ENCODE results near the gene PTS. TPM values are rescaled to one million over a fixed set of nuclear protein-coding genes. Genes with fewer than 3 reads are reported as not detected.

PTS gene
- total RNA-seq, 4 donors from 2014 or later: 18.4 to 41.8 (median 38.0) TPM

GRCh38 chr11:112241486-112241885 lies 15.3 kb downstream of the PTS start:
- no peak for DNase-seq
- H3K4me1 ChIP-seq: peaks cover 0 to 4% (median 0%) of the 10 kb centered on the region in 3 donors
- peak overlapping the region in 2 of 4 donors; percentile 34 to 68 for H3K27ac ChIP-seq
- no peaks in the 10 kb centered on the region for H3K9me3 ChIP-seq
- peaks cover 6 to 64% (median 10%) of the 10 kb centered on the region in 3 donors for H3K36me3 ChIP-seq
- WGBS, 2 donors: 72 to 80% methylated on average over 3 of the region's 3 CpGs
- TF ChIP-seq CTCF (IDR thresholded peaks at IDR 0.05) (no peak), POLR2A (IDR thresholded peaks at IDR 0.05) (no peak)
- intact Hi-C loops (cut with DNase I): no loop called here
- H3K4me3 ChIP-seq: no peak overlapping the region
- no peaks in the 10 kb centered on the region for H3K27me3 ChIP-seq

GRCh38 chr11:112247201-112247600 lies 21.0 kb downstream of the PTS start:
- Histone ChIP-seq H3K27ac (no peak overlapping the region), H3K36me3 (peaks cover 0 to 9% (median 0%) of the 10 kb centered on the region in 3 donors), H3K9me3 (no peaks in the 10 kb centered on the region), H3K27me3 (no peaks in the 10 kb centered on the region), H3K4me1 (peaks cover 0 to 3% (median under 1%) of the 10 kb centered on the region in 3 donors), H3K4me3 (no peak overlapping the region)
- TF ChIP-seq POLR2A (IDR thresholded peaks at IDR 0.05): no peak
- no peak for TF ChIP-seq CTCF (IDR thresholded peaks at IDR 0.05)
- WGBS, 2 donors: 30 to 35% methylated on average over 4 of the region's 4 CpGs
- DNase-seq: no peak
- intact Hi-C loops (cut with DNase I): no loop called here

GRCh38 chr11:112248201-112248600 lies 22.0 kb downstream of the PTS start:
- TF ChIP-seq POLR2A (IDR thresholded peaks at IDR 0.05): no peak
- no peaks in the 10 kb centered on the region for H3K9me3 ChIP-seq
- intact Hi-C loops (cut with DNase I): no loop called here
- no peaks in the 10 kb centered on the region for H3K36me3 ChIP-seq
- no peaks in the 10 kb centered on the region for H3K27me3 ChIP-seq
- WGBS, 2 donors: 67 to 73% methylated on average over 2 of the region's 2 CpGs
- no peak overlapping the region for H3K27ac ChIP-seq
- H3K4me1 ChIP-seq: peaks cover 0 to 3% (median 0%) of the 10 kb centered on the region in 3 donors
- no peak overlapping the region for H3K4me3 ChIP-seq
- DNase-seq: no peak

- 56 to 68% methylated on average over 8 of the region's 8 CpGs for WGBS, 2 donors
- no peak overlapping the region for H3K27ac ChIP-seq
- H3K27me3 ChIP-seq: no peaks in the 10 kb centered on the region
- peaks cover 0 to 3% (median 0%) of the 10 kb centered on the region in 3 donors for H3K4me1 ChIP-seq
- intact Hi-C loops (cut with DNase I): no loop called here
- TF ChIP-seq POLR2A (IDR thresholded peaks at IDR 0.05) (no peak), CTCF (IDR thresholded peaks at IDR 0.05) (no peak)
- H3K36me3 ChIP-seq: no peaks in the 10 kb centered on the region
- DNase-seq: no peak
- H3K4me3 ChIP-seq: no peak overlapping the region
- no peaks in the 10 kb centered on the region for H3K9me3 ChIP-seq
Observed at GRCh38 chr11:112249871-112250610, 23.8 kb downstream of the PTS start.

- no peak overlapping the region for H3K27ac ChIP-seq
- no peak for DNase-seq
- no peaks in the 10 kb centered on the region for H3K9me3 ChIP-seq
- 97 to 100% methylated on average over 2 to 3 of the region's 3 CpGs for WGBS, 2 donors
- TF ChIP-seq POLR2A (IDR thresholded peaks at IDR 0.05) (no peak), CTCF (IDR thresholded peaks at IDR 0.05) (no peak)
- H3K4me3 ChIP-seq: no peak overlapping the region
- intact Hi-C loops (cut with DNase I): no loop called here
- peaks cover 0 to 3% (median 0%) of the 10 kb centered on the region in 3 donors for H3K4me1 ChIP-seq
- no peaks in the 10 kb centered on the region for H3K36me3 ChIP-seq
- no peaks in the 10 kb centered on the region for H3K27me3 ChIP-seq
Observed at GRCh38 chr11:112253605-112254242, 27.5 kb downstream of the PTS start.

All from esophagus squamous epithelium (tissue), 5 donors.